GM12878 (cell line): ENCODE results near the gene DGKB. TPM values are rescaled to one million over a fixed set of nuclear protein-coding genes. Genes with fewer than 3 reads are reported as not detected.
A peak's percentile ranks its signal among the peaks of the same experiment; 100 is the strongest.

Experiments used
- ATAC-seq: fragments of 200-7000 bp; cut with Tn5 transposase; 3 replicates; pipeline ENCODE4 v1.9.1; 2020; ENCODE audit warnings: mild to moderate bottlenecking, moderate library complexity
- Bru-seq: library from RNA; stranded (reverse); fragments of 400-500 nt; gene quantifications from one replicate; lab custom pipeline; 2021; lab: Mats Ljungman, UMichigan
- BruChase-seq, 2 experiments: library from RNA; stranded (reverse); fragments of 400-500 nt; gene quantifications; one replicate each; lab custom pipeline; 2021; lab: Mats Ljungman, UMichigan
- BruUV-seq: library from RNA; stranded (reverse); fragments of 400-500 nt; replicated peaks from 2 replicates; lab custom pipeline; 2021; lab: Mats Ljungman, UMichigan
- CTCF ChIA-PET: fragments of 300-600 bp; sonication (Branson Sonifier 250); formaldehyde crosslinking; extraction: SDS; loops from one replicate; lab custom pipeline; 2021; ENCODE audit warnings: inconsistent platforms; lab: Yijun Ruan, JAX
- POLR2A ChIA-PET: fragments of 350-600 bp; formaldehyde crosslinking; extraction: SDS; loops from one replicate; lab custom pipeline; 2021; ENCODE audit warnings: inconsistent platforms; lab: Charles Lee
- RAD21 ChIA-PET: fragments of 300-600 bp; sonication (Branson Sonifier 250); formaldehyde crosslinking; loops from one replicate; lab custom pipeline; 2023; ENCODE audit warnings: antibody characterized with exemption; ENCODE audit not compliant: unreplicated experiment; lab: Charles Lee
- SMC1A ChIA-PET: fragments of 300-600 bp; sonication (Branson Sonifier 250); formaldehyde crosslinking; loops from one replicate; lab custom pipeline; 2023; ENCODE audit not compliant: unreplicated experiment, uncharacterized antibody; lab: Charles Lee
- DNase-seq: peaks from one replicate; pipeline ENCODE4 v3.0.0-alpha.2; 2011; ENCODE audit warnings: low read depth, low spot score
- FAIRE-seq: peaks from 3 replicates; lab custom pipeline; 2011; peaks lifted over from hg19 to GRCh38; lab: Jason Lieb, UNC
- H2AFZ ChIP-seq: 2 replicates; pipeline ENCODE4 v1.6.0; 2011; ENCODE audit warnings: low read depth, low read length, control low read depth; ENCODE audit not compliant: control insufficient read depth
- H3K27ac ChIP-seq: 2 replicates; pipeline ENCODE4 v1.5.1; 2011; ENCODE audit warnings: control low read depth; ENCODE audit not compliant: control insufficient read depth, insufficient read depth
- H3K27me3 ChIP-seq, 2 experiments: replicated peaks in 1 of 2; 2 replicates each; pipeline versions ENCODE4 v1.6.0 to v1.6.1; 2011; ENCODE audit warnings: low read length in 1 of 2; ENCODE audit not compliant: control insufficient read depth in 2 of 2, insufficient read depth in 2 of 2
- H3K36me3 ChIP-seq, 2 experiments: 2 replicates each; pipeline ENCODE4 v1.5.1; 2011; ENCODE audit warnings: low read length in 1 of 2; ENCODE audit not compliant: control insufficient read depth in 2 of 2, insufficient read depth in 2 of 2
- H3K4me1 ChIP-seq: 2 replicates; pipeline ENCODE4 v1.6.1; 2011; ENCODE audit warnings: mild to moderate bottlenecking, low read length, moderate library complexity, mixed read lengths; ENCODE audit not compliant: control insufficient read depth, insufficient read depth
- H3K4me2 ChIP-seq: 2 replicates; pipeline ENCODE4 v1.6.0; 2011; ENCODE audit warnings: control low read depth; ENCODE audit not compliant: control insufficient read depth, insufficient read depth
- H3K4me3 ChIP-seq: fragments of 200-600 bp; sonication (generic); 2 replicates; pipeline ENCODE4 v1.5.1; 2016
- H3K79me2 ChIP-seq: 2 replicates; pipeline ENCODE4 v1.6.0; 2011; ENCODE audit warnings: low read length; ENCODE audit not compliant: control insufficient read depth, insufficient read depth
- H3K9ac ChIP-seq: 2 replicates; pipeline ENCODE4 v1.8.0; 2011; ENCODE audit warnings: low read length, control low read depth, mixed read lengths; ENCODE audit not compliant: control insufficient read depth, insufficient read depth
- H3K9me3 ChIP-seq: replicated peaks from 3 replicates; pipeline ENCODE4 v1.5.1; 2011; ENCODE audit warnings: mild to moderate bottlenecking, low read length; ENCODE audit not compliant: control insufficient read depth, insufficient read depth
- H4K20me1 ChIP-seq: 2 replicates; pipeline ENCODE4 v1.6.0; 2011; ENCODE audit not compliant: control insufficient read depth, insufficient read depth
- CREM ChIP-seq: IDR thresholded peaks from 2 replicates; pipeline ENCODE4 v1.6.1; 2014; ENCODE audit warnings: antibody characterized with exemption, low read depth
- FOS ChIP-seq: IDR thresholded peaks from 3 replicates; pipeline ENCODE4 v1.6.1; 2011; ENCODE audit warnings: borderline replicate concordance; ENCODE audit not compliant: insufficient read length; ENCODE audit errors: extremely low read depth
- GATAD2B ChIP-seq: fragments of 450-650 bp; conservative IDR thresholded peaks from 2 replicates; pipeline ENCODE4 v1.6.1; 2017; ENCODE audit warnings: low read depth, mild to moderate bottlenecking, moderate library complexity
- HDAC2 ChIP-seq: fragments of 200-600 bp; sonication (generic); IDR thresholded peaks from 2 replicates; pipeline ENCODE4 v1.6.1; 2017
- KLF5 ChIP-seq: fragments of 450-650 bp; IDR thresholded peaks from 2 replicates; pipeline ENCODE4 v1.6.1; 2014; ENCODE audit warnings: mild to moderate bottlenecking; ENCODE audit not compliant: partially characterized antibody
- NRF1 ChIP-seq: conservative IDR thresholded peaks from 2 replicates; pipeline ENCODE4 v1.6.1; 2011; ENCODE audit warnings: mild to moderate bottlenecking, low read depth, low read length, improper control_type of control experiment
- PAX8 ChIP-seq: fragments of 450-650 bp; IDR thresholded peaks from 2 replicates; pipeline ENCODE4 v1.6.1; 2017; ENCODE audit warnings: mild to moderate bottlenecking, moderate library complexity
- RAD21 ChIP-seq: IDR thresholded peaks from 2 replicates; pipeline ENCODE4 v1.6.1; 2011; ENCODE audit warnings: mild to moderate bottlenecking, low read depth, low read length, moderate library complexity; ENCODE audit not compliant: insufficient read depth
- RUNX3 ChIP-seq: IDR thresholded peaks from 2 replicates; pipeline ENCODE4 v1.6.1; 2012; ENCODE audit warnings: low read length, inconsistent platforms
- STAT1 ChIP-seq: fragments of 450-650 bp; conservative IDR thresholded peaks from 2 replicates; pipeline ENCODE4 v1.6.1; 2014; ENCODE audit warnings: antibody characterized with exemption, mild to moderate bottlenecking
- SUZ12 ChIP-seq: fragments of 200-600 bp; sonication (generic); IDR thresholded peaks from one replicate; pipeline ENCODE4 v1.6.1; 2018; ENCODE audit warnings: antibody characterized with exemption, mild to moderate bottlenecking; ENCODE audit not compliant: unreplicated experiment
- ZBED1 ChIP-seq: IDR thresholded peaks from 2 replicates; pipeline ENCODE4 v1.6.1; 2016; ENCODE audit warnings: borderline replicate concordance
- ZNF207 ChIP-seq: fragments of 450-650 bp; IDR thresholded peaks from 2 replicates; pipeline ENCODE4 v1.6.1; 2014; ENCODE audit warnings: antibody characterized with exemption, mild to moderate bottlenecking, borderline replicate concordance
- ZNF622 ChIP-seq: fragments of 450-650 bp; IDR thresholded peaks from 2 replicates; pipeline ENCODE4 v1.6.1; 2017; ENCODE audit warnings: mild to moderate bottlenecking, inconsistent platforms
- ZSCAN29 ChIP-seq: fragments of 450-650 bp; IDR thresholded peaks from 2 replicates; pipeline ENCODE4 v1.6.1; 2017; ENCODE audit warnings: mild to moderate bottlenecking, moderate library complexity
- WGBS: methylation state at CpG from one replicate; pipeline ENCODE4 v1.1.6; 2016; ENCODE audit warnings: low lambda C conversion rate; ENCODE audit not compliant: insufficient replicate concordance, insufficient coverage; ENCODE audit errors: missing lambda C conversion rate; 5-methylcytosine and 5-hydroxymethylcytosine counted together
- in situ Hi-C: fragments of 300-500 bp; cut with MboI; formaldehyde crosslinking; loops from 9 replicates; pipeline ENCODE4 v1.14.3; 2018; ENCODE audit warnings: mixed read lengths
- intact Hi-C: fragments of 100-400 bp; cut with micrococcal nuclease; formaldehyde crosslinking; loops from one replicate; pipeline ENCODE4 v1.14.2; 2022; ENCODE audit not compliant: unreplicated experiment
- long read RNA-seq, 2 experiments: library from polyadenylated mRNA; unstranded; transcript quantifications; one replicate each; pipeline ENCODE4 v2.0.0, GENCODE V29; 2019 to 2020
- polyA minus RNA-seq, 3 experiments: library from RNA; depleted of rRNA, polyadenylated mRNA; stranded (reverse); fragments of >200 nt; gene quantifications; 2 replicates each; pipeline ENCODE4 v1.2.3, GENCODE V29; 2011
- polyA plus RNA-seq, 11 experiments: library from polyadenylated mRNA; depleted of rRNA in 4 of 11; unstranded in 6 of 11; stranded (reverse) in 5 of 11; fragments of >200 nt; fragmentation: Nextera tagmentation in 4 of 11; fragmentation: Illumina TruSeq in 1 of 11; extraction: Ambion mirVana in 4 of 11; extraction: Trizol in 1 of 11; gene quantifications; 1 replicate in 1 of 11; 2 replicates in 10 of 11; pipeline versions ENCODE4 v1.2.1 to v1.2.3, GENCODE V29; 2011 to 2016; ENCODE audit warnings: inconsistent platforms in 2 of 11, missing spikeins in 2 of 11, low read depth in 1 of 11
- total RNA-seq, 4 experiments: library from RNA; depleted of rRNA in 3 of 4; stranded (reverse); fragments of >200 nt in 3 of 4; fragmentation: Illumina TruSeq in 1 of 4; extraction: Trizol in 1 of 4; gene quantifications; 2 replicates each; pipeline versions ENCODE4 v1.2.1 to v1.2.3, GENCODE V29; 2013 to 2021
- TF ChIP-seq, protein P1 (sequence below): fragments of 450-650 bp; IDR thresholded peaks from 2 replicates; pipeline ENCODE4 v1.6.1; 2016; ENCODE audit warnings: mild to moderate bottlenecking
- TF ChIP-seq, protein P2 (sequence below): fragments of 450-650 bp; formaldehyde crosslinking; IDR thresholded peaks from 2 replicates; pipeline ENCODE4 v1.4.0; 2020; ENCODE audit warnings: mild to moderate bottlenecking, moderate library complexity
- TF ChIP-seq, protein P3 (sequence below): IDR thresholded peaks from 2 replicates; pipeline ENCODE4 v1.6.1; 2012; ENCODE audit warnings: low read depth, low read length, improper control_type of control experiment

DGKB gene
- not detected in 2 replicates for total RNA-seq (2013; cell fraction: nucleolus; rRNA removed)
- total RNA-seq (2014; rRNA removed) (not detected in 2 replicates), total RNA-seq (2014; rRNA removed; fragmentation: Illumina TruSeq; extraction: Trizol) (0.04 and 0.09 TPM in 2 replicates), total RNA-seq (2021) (not detected in 2 replicates), polyA plus RNA-seq (2011; rRNA removed) (0.10 and 0.17 TPM in 2 replicates), polyA plus RNA-seq (2014; fragmentation: Illumina TruSeq; extraction: Trizol) (not detected in 2 replicates), polyA plus RNA-seq (2014; fragmentation: Nextera tagmentation; extraction: Ambion mirVana) (under 1 TPM in 1 of 2 experiments, not detected in 1; 0.02 TPM), polyA plus RNA-seq (2014; rRNA removed) (0.04 TPM in 1 of 2 replicates, not detected in the other), polyA plus RNA-seq (2016; fragmentation: Nextera tagmentation; extraction: Ambion mirVana) (not detected), polyA minus RNA-seq (2011; rRNA and poly(A)+ RNA removed) (0.37 and 0.77 TPM in 2 replicates), Bru-seq, nascent RNA (percentile 4 among the genes with signal in this experiment), BruChase-seq, experiment 1, labeled RNA remaining after a 6-hour chase (percentile 1 among the genes with signal in this experiment), BruChase-seq, experiment 2, labeled RNA remaining after a 2-hour chase (percentile 2 among the genes with signal in this experiment)
- polyA plus RNA-seq (2011; ENCODE audit: low read depth), result not detected
- 0.04 and 0.05 TPM in 2 replicates for polyA plus RNA-seq (2011; cell fraction: cytosol; rRNA removed)
- polyA plus RNA-seq (2011; cell fraction: nucleus; rRNA removed), result 0.16 and 0.19 TPM in 2 replicates
- not detected in 2 replicates for polyA plus RNA-seq (2012)
- polyA minus RNA-seq (2011; cell fraction: cytosol; rRNA and poly(A)+ RNA removed), result not detected in 2 replicates
- 1.1 and 1.2 TPM in 2 replicates for polyA minus RNA-seq (2011; cell fraction: nucleus; rRNA and poly(A)+ RNA removed)
- long read RNA-seq, experiment 1, partial matches to known transcripts, result 0 of 1 reads
- long read RNA-seq, experiment 1, other reads (novel, unspliced or antisense), result 1 of 1 reads
- long read RNA-seq, experiment 2, partial matches to known transcripts, result 0 of 9 reads
- long read RNA-seq, experiment 2, other reads (novel, unspliced or antisense), result 9 of 9 reads

DNA sequence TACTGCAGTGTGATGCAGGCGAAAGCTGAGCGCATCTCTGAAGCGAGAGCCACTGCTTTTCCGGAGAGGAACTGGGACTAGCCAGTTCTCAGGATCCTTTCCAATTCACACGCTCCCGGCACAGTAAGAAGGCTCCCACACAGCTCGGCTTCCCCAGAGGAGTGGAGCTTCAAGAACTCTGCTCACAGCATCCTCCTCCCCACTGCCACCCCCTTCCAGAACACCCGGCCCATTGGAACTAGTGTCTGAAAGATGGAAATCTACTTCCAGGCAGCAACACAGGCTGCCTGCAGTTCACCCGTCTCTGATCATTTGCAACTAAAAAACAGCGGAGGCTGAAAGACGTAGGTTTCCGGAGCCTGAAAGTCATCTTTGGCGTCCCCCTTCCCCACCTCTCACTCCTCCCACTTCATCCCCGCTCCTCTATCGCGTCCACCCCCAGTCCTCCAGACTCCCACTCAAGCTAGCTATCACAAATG, at the start of gene DGKB:
DGKB (minus strand) TSS at position 163 of the 479 bp plus-strand sequence.
- Histone ChIP-seq H3K36me3 (no peaks in the 10 kb centered on the region), H3K79me2 (no peaks in the 10 kb centered on the region), H3K4me3 (no peak within 1 kb of the TSS), H3K27ac (no peak within 1 kb of the TSS), H3K9ac (no peak within 1 kb of the TSS), H3K4me2 (no peak within 1 kb of the TSS), H4K20me1 (no peaks in the 10 kb centered on the region), H3K27me3 (no peaks in the 10 kb centered on the region; a peak in 1 of 4 replicates), H3K4me1 (no peaks in the 10 kb centered on the region), H2AFZ (no peak within 1 kb of the TSS), H3K9me3 (no peaks in the 10 kb centered on the region)
- DNase-seq (no peak), FAIRE-seq (no peak), ATAC-seq (no peak)
- WGBS, result 22% methylated on average over 16 of the region's 16 CpGs
- no TSS peak for BruUV-seq
- intact Hi-C loops (no loop called here), in situ Hi-C loops (no loop called here)
- ChIA-PET POLR2A (interaction anchor here (0.6 kb wide), 1 partner anchor 579 kb away, joined by 3 read pairs; no protein-coding TSS in a partner anchor), CTCF (interaction anchor here (1.3 kb wide), 1 partner anchor 114 kb away, joined by 3 read pairs; no protein-coding TSS in a partner anchor), RAD21 (no interaction called here), SMC1A (no interaction called here)
- TF ChIP-seq ZNF622 (no peak), HDAC2 (no peak), RUNX3 (no peak), NRF1 (no peak), RAD21 (no peak), ZBED1 (no peak), ZNF207 (no peak), STAT1 (no peak), PAX8 (no peak), SUZ12 (no peak), FOS (no peak), ZSCAN29 (no peak), CREM (no peak), KLF5 (no peak), GATAD2B (no peak)
- TF ChIP-seq, protein P1, sequence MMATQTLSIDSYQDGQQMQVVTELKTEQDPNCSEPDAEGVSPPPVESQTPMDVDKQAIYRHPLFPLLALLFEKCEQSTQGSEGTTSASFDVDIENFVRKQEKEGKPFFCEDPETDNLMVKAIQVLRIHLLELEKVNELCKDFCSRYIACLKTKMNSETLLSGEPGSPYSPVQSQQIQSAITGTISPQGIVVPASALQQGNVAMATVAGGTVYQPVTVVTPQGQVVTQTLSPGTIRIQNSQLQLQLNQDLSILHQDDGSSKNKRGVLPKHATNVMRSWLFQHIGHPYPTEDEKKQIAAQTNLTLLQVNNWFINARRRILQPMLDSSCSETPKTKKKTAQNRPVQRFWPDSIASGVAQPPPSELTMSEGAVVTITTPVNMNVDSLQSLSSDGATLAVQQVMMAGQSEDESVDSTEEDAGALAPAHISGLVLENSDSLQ, result no peak
- TF ChIP-seq, protein P2, sequence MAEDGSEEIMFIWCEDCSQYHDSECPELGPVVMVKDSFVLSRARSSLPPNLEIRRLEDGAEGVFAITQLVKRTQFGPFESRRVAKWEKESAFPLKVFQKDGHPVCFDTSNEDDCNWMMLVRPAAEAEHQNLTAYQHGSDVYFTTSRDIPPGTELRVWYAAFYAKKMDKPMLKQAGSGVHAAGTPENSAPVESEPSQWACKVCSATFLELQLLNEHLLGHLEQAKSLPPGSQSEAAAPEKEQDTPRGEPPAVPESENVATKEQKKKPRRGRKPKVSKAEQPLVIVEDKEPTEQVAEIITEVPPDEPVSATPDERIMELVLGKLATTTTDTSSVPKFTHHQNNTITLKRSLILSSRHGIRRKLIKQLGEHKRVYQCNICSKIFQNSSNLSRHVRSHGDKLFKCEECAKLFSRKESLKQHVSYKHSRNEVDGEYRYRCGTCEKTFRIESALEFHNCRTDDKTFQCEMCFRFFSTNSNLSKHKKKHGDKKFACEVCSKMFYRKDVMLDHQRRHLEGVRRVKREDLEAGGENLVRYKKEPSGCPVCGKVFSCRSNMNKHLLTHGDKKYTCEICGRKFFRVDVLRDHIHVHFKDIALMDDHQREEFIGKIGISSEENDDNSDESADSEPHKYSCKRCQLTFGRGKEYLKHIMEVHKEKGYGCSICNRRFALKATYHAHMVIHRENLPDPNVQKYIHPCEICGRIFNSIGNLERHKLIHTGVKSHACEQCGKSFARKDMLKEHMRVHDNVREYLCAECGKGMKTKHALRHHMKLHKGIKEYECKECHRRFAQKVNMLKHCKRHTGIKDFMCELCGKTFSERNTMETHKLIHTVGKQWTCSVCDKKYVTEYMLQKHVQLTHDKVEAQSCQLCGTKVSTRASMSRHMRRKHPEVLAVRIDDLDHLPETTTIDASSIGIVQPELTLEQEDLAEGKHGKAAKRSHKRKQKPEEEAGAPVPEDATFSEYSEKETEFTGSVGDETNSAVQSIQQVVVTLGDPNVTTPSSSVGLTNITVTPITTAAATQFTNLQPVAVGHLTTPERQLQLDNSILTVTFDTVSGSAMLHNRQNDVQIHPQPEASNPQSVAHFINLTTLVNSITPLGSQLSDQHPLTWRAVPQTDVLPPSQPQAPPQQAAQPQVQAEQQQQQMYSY (CRISPR knock-in tag), result no peak
- TF ChIP-seq, protein P3, sequence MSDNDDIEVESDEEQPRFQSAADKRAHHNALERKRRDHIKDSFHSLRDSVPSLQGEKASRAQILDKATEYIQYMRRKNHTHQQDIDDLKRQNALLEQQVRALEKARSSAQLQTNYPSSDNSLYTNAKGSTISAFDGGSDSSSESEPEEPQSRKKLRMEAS, result no peak
